Trophoblast cell (in vitro differentiated cells and primary cell): ENCODE measurements around the gene CPSF4.
A peak's percentile ranks its signal among the peaks of the same experiment; 100 is the strongest.
"Not testable (repeated sequence)": the region's sequence is repeated elsewhere in the genome, so short reads cannot be mapped to it uniquely, and the experiment has no call there.

Source experiments
- DNase-seq, 2 donors: peaks; one replicate each; pipeline ENCODE4 v3.0.0-alpha.2; 2016
- H2AFZ ChIP-seq: 2 replicates; pipeline ENCODE4 v1.6.1; 2013; ENCODE audit warnings: low read length, moderate library complexity, mild to moderate bottlenecking; ENCODE audit not compliant: insufficient read depth, poor library complexity
- H2AK5ac ChIP-seq: 2 replicates; pipeline ENCODE4 v1.6.1; 2013; ENCODE audit warnings: mild to moderate bottlenecking, low read length
- H2BK120ac ChIP-seq: 2 replicates; pipeline ENCODE4 v1.6.1; 2013; ENCODE audit warnings: low read length, mild to moderate bottlenecking, moderate library complexity; ENCODE audit not compliant: insufficient read depth, poor library complexity
- H2BK12ac ChIP-seq: 2 replicates; pipeline ENCODE4 v1.6.1; 2013; ENCODE audit warnings: mild to moderate bottlenecking, low read length, moderate library complexity
- H2BK5ac ChIP-seq: 2 replicates; pipeline ENCODE4 v1.6.1; 2013; ENCODE audit warnings: low read length, low read depth, moderate library complexity, mild to moderate bottlenecking; ENCODE audit not compliant: poor library complexity
- H3K14ac ChIP-seq: 2 replicates; pipeline ENCODE4 v1.6.1; 2013; ENCODE audit warnings: mild to moderate bottlenecking, low read length
- H3K18ac ChIP-seq: 2 replicates; pipeline ENCODE4 v1.6.1; 2013; ENCODE audit warnings: mild to moderate bottlenecking, low read length
- H3K23ac ChIP-seq: 2 replicates; pipeline ENCODE4 v1.6.1; 2013; ENCODE audit warnings: low read length
- H3K27ac ChIP-seq: 2 replicates; pipeline ENCODE4 v1.5.1; 2013; ENCODE audit warnings: low read depth, mild to moderate bottlenecking, inconsistent platforms, low read length, moderate library complexity
- H3K27me3 ChIP-seq: 2 replicates; pipeline ENCODE4 v1.6.1; 2013; ENCODE audit warnings: inconsistent platforms, mild to moderate bottlenecking, low read length, moderate library complexity; ENCODE audit not compliant: insufficient read depth
- H3K36me3 ChIP-seq, 2 experiments: 1 replicate in 1 of 2; 2 replicates in 1 of 2; pipeline ENCODE4 v1.6.1; 2013; ENCODE audit warnings: low read length in 2 of 2, mild to moderate bottlenecking in 2 of 2, moderate library complexity in 1 of 2; ENCODE audit not compliant: insufficient read depth in 2 of 2, control insufficient read depth in 1 of 2
- H3K4ac ChIP-seq: 2 replicates; pipeline ENCODE4 v1.6.1; 2013; ENCODE audit warnings: low read depth, mild to moderate bottlenecking, low read length, moderate library complexity
- H3K4me1 ChIP-seq, 2 experiments: 1 replicate in 1 of 2; 2 replicates in 1 of 2; pipeline ENCODE4 v1.6.1; 2013; ENCODE audit warnings: low read length in 2 of 2, mild to moderate bottlenecking in 2 of 2, moderate library complexity in 1 of 2; ENCODE audit not compliant: insufficient read depth in 2 of 2, control insufficient read depth in 1 of 2
- H3K4me2 ChIP-seq: 2 replicates; pipeline ENCODE4 v1.6.1; 2013; ENCODE audit warnings: inconsistent platforms, mild to moderate bottlenecking, low read length, moderate library complexity
- H3K4me3 ChIP-seq: 2 replicates; pipeline ENCODE4 v1.5.1; 2013; ENCODE audit warnings: mild to moderate bottlenecking, low read depth, low read length, inconsistent platforms
- H3K79me1 ChIP-seq: one replicate; pipeline ENCODE4 v1.6.1; 2013; ENCODE audit warnings: low read length
- H3K79me2 ChIP-seq: 2 replicates; pipeline ENCODE4 v1.6.1; 2013; ENCODE audit warnings: low read length, mild to moderate bottlenecking; ENCODE audit not compliant: control insufficient read depth, insufficient read depth, poor library complexity
- H3K9ac ChIP-seq: 2 replicates; pipeline ENCODE4 v1.6.1; 2013; ENCODE audit warnings: mild to moderate bottlenecking, low read length
- H3K9me3 ChIP-seq: 2 replicates; pipeline ENCODE4 v1.6.1; 2013; ENCODE audit warnings: low read depth, mild to moderate bottlenecking, control low read depth, inconsistent platforms, low read length; ENCODE audit not compliant: insufficient read depth
- H4K12ac ChIP-seq: 2 replicates; pipeline ENCODE4 v1.6.1; 2013; ENCODE audit warnings: low read depth, mild to moderate bottlenecking, low read length, moderate library complexity
- H4K8ac ChIP-seq: 2 replicates; pipeline ENCODE4 v1.6.1; 2013; ENCODE audit warnings: low read depth, mild to moderate bottlenecking, low read length, moderate library complexity
- H4K91ac ChIP-seq: one replicate; pipeline ENCODE4 v1.6.1; 2013; ENCODE audit warnings: low read depth, mild to moderate bottlenecking, low read length, moderate library complexity
- WGBS: extraction: QIAGEN DNeasy Blood & Tissue Kit; methylation state at CpG from one replicate; pipeline ENCODE4 v1.1.7; 2013; ENCODE audit warnings: missing lambda C conversion rate; ENCODE audit not compliant: insufficient read length, insufficient coverage; ENCODE audit errors: extremely low coverage; 5-methylcytosine and 5-hydroxymethylcytosine counted together

Gene CPSF4

DNA sequence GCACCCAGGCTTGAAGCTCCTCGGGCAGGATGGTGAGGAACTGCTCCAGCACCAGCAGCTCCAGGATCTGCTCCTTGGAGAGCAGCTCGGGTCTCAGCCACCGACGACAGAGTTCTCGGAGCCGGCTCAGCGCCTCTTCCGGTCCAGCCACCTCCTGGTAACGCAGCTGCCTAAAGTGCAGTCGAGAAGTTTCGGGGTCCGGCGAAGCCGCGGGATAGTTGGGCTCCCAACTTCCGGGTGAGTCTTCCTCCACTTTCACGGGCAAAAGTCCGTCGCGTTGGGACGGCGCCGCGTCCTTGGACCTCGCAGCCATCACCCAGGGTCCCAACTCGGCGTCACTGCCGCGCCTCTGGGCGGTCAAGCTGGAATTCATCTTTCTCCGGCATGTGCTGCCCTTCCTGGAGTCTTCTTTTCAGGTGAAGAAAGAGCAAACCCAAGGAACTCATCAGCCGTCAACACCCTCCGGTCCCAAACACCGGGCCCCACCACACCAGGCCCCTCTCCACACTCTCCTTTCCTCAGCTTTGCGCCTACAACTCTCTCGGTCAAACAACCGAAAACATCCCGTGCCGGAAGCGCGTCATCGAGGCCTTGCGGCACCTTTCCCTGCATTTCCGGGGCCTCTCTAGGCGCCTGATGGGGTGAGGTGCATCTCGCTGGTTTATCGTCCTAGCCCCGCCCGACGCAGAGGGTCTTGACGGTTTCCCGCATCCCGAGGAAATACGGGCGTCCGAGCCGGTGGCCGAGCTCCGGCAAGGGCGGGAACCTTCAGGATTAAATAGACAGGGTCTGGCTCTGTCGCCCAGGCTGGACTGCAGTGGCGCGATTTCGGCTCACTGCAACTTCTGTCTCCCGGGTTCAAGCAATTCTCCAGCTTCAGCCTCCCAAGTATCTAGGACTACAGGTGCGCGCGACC lies 61.2 kb downstream of the CPSF4 start, which contains the start of gene ZNF394:
ZNF394 (minus strand) TSS at position 561 of the 916 bp plus-strand sequence; CDS start at position 373, 188 bp downstream.
- no CpG with 5 or more reads among the region's 68 CpGs for WGBS

DNA sequence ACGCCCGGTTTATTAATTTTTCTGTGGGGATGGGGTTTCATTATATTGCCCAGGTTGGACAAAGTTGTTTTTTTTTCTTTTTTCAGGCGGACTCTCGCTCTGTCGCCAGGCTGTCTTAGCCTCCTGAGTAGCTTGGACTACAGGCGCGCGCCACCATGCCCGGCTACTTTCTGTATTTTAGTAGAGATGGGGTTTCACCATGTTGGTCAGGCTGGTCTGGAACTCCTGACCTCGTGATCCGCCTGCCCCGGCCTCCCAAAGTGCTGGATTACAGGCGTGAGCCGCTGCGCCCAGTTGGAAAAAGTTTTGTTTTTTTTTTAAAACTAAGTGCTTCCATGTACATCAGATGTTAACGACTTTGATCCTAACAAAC lies 61.9 kb downstream of the CPSF4 start:
- no peak overlapping the region for H3K9ac ChIP-seq
- H3K23ac ChIP-seq: no peak overlapping the region
- H3K14ac ChIP-seq: peak overlapping the region; percentile 62
- no peak overlapping the region for H3K18ac ChIP-seq
- no peak for DNase-seq
- H3K9me3 ChIP-seq: no peaks in the 10 kb centered on the region
- peaks cover 7 to 11% of the 10 kb centered on the region in 2 experiments for H3K36me3 ChIP-seq
- peak overlapping the region; percentile 81 for H4K91ac ChIP-seq
- peak overlapping the region; percentile 84 for H3K4me3 ChIP-seq
- peaks cover 13% of the 10 kb centered on the region for H3K79me1 ChIP-seq
- peak overlapping the region; percentile 40 for H3K4ac ChIP-seq
- WGBS: no CpG with 5 or more reads among the region's 16 CpGs
- peak overlapping the region; percentile 20 for H2AFZ ChIP-seq
- no peak overlapping the region for H3K27ac ChIP-seq
- H3K27me3 ChIP-seq: no peaks in the 10 kb centered on the region
- peak overlapping the region; percentile 64 for H4K8ac ChIP-seq
- no peak overlapping the region for H2BK120ac ChIP-seq
- H2BK5ac ChIP-seq: no peak overlapping the region
- no peak overlapping the region for H2BK12ac ChIP-seq
- peaks cover 4 to 11% of the 10 kb centered on the region in 2 experiments for H3K4me1 ChIP-seq
- peak overlapping the region; percentile 49 for H4K12ac ChIP-seq
- H3K79me2 ChIP-seq: peaks cover 11% of the 10 kb centered on the region
- H3K4me2 ChIP-seq: peak overlapping the region; percentile 74
- no peak overlapping the region for H2AK5ac ChIP-seq

More for the DNA sequence above, 61.2 kb downstream of the CPSF4 start, which contains the start of gene ZNF394:
- no peak within 1 kb of the TSS for H3K23ac ChIP-seq
- H3K36me3 ChIP-seq: peaks cover 10 to 17% of the 10 kb centered on the region in 2 experiments
- peak within 1 kb of the TSS; percentile 65 for H4K12ac ChIP-seq
- peaks cover 4 to 11% of the 10 kb centered on the region in 2 experiments for H3K4me1 ChIP-seq
- peak within 1 kb of the TSS; percentile 81 for H4K91ac ChIP-seq
- H3K4me3 ChIP-seq: peak within 1 kb of the TSS; percentile 84
- H3K79me1 ChIP-seq: peaks cover 10% of the 10 kb centered on the region
- peak within 1 kb of the TSS; percentile 14 for H2BK120ac ChIP-seq
- peak within 1 kb of the TSS; percentile 62 for H3K14ac ChIP-seq
- H3K4me2 ChIP-seq: peak within 1 kb of the TSS; percentile 74
- H3K79me2 ChIP-seq: peaks cover 11% of the 10 kb centered on the region
- H2AK5ac ChIP-seq: no peak within 1 kb of the TSS
- peak; percentile 94 to 96 for DNase-seq
- H3K27ac ChIP-seq: peak within 1 kb of the TSS; percentile 63
- no peak within 1 kb of the TSS for H2BK12ac ChIP-seq
- peak within 1 kb of the TSS; percentile 32 for H2AFZ ChIP-seq
- peak within 1 kb of the TSS; percentile 85 for H4K8ac ChIP-seq
- peak within 1 kb of the TSS; percentile 65 for H3K18ac ChIP-seq
- peak within 1 kb of the TSS; percentile 41 for H3K4ac ChIP-seq
- H3K9ac ChIP-seq: peak within 1 kb of the TSS; percentile 78
- H3K9me3 ChIP-seq: no peaks in the 10 kb centered on the region
- no peaks in the 10 kb centered on the region for H3K27me3 ChIP-seq
- H2BK5ac ChIP-seq: peak within 1 kb of the TSS; percentile 26

DNA sequence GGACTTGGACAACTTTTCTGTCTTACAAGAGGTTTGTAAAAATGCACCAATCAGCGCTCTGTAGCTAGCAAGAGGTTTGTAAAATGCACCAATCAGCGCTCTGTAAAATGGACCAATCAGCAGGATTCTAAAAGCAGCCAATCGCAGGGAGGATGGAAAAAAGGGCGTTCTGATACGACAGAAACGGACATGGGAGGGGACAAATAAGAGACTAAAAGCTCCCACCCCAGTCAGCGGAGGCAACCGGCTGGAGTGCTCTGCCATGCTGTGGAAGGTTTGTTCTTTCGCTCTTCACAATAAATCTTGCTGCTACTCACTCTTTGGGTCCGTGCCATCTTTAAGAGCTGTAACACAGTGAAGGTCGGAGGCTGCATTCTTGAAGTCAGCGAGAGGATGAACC lies 62.5 kb downstream of the CPSF4 start:
- not testable (repeated sequence) for H3K4me2 ChIP-seq, H3K9ac ChIP-seq, H2AFZ ChIP-seq, H3K36me3 ChIP-seq, H2BK12ac ChIP-seq, H3K27me3 ChIP-seq, H2AK5ac ChIP-seq, H3K23ac ChIP-seq, H3K14ac ChIP-seq, H4K12ac ChIP-seq, H4K91ac ChIP-seq, H3K27ac ChIP-seq, H3K9me3 ChIP-seq, H3K4me3 ChIP-seq, H2BK5ac ChIP-seq, H2BK120ac ChIP-seq, H3K4ac ChIP-seq, H3K18ac ChIP-seq
- DNase-seq: peak in 1 of 2 donors; percentile 22
- no CpG with 5 or more reads among the region's 12 CpGs for WGBS
- Histone ChIP-seq H3K79me1 (peaks cover 13% of the 10 kb centered on the region), H4K8ac (peak overlapping the region; percentile 23), H3K4me1 (peaks cover 8 to 16% of the 10 kb centered on the region in 2 experiments), H3K79me2 (peaks cover 12% of the 10 kb centered on the region)

DNA sequence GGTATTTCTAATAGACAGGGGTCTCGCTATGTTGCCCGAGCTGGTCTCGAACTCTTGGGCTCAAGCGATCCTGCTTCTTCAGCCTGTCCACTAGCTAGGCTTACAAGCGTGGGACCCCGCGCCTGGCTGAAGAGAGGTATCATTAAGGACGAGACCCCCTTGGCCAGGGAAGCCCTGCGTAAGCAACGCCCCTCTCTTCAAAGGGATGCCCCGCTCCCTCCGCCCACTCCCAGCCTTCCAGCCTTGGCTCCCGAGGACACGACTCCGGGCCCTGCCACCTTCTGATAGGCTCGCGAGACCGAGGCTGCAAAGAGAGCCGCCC lies 65.5 kb downstream of the CPSF4 start:
- Histone ChIP-seq H3K27me3 (no peaks in the 10 kb centered on the region), H3K79me1 (peaks cover 13% of the 10 kb centered on the region), H2AFZ (peak overlapping the region; percentile 68), H4K8ac (peak overlapping the region; percentile 90), H3K14ac (peak overlapping the region; percentile 55), H3K4me1 (peaks cover 7 to 10% of the 10 kb centered on the region in 2 experiments), H2BK12ac (no peak overlapping the region), H3K79me2 (peaks cover 9% of the 10 kb centered on the region), H4K91ac (peak overlapping the region; percentile 46), H3K9ac (no peak overlapping the region), H3K27ac (no peak overlapping the region), H2BK120ac (no peak overlapping the region), H4K12ac (peak overlapping the region; percentile 88), H2AK5ac (no peak overlapping the region), H3K4ac (no peak overlapping the region), H3K18ac (peak overlapping the region; percentile 56), H2BK5ac (no peak overlapping the region), H3K4me3 (peak overlapping the region; percentile 45), H3K23ac (no peak overlapping the region), H3K9me3 (no peaks in the 10 kb centered on the region), H3K4me2 (peak overlapping the region; percentile 72), H3K36me3 (peaks cover 0 to 3% of the 10 kb centered on the region in 2 experiments)
- DNase-seq: peak; percentile 99
- no CpG with 5 or more reads among the region's 19 CpGs for WGBS
